Astrocyte (in vitro differentiated cells and primary cell): ENCODE results near the gene AUTS2.

ENCODE experiments used
- EZH2 ChIP-seq: IDR thresholded peaks from 2 replicates; pipeline ENCODE4 v1.6.1; 2012; ENCODE audit warnings: mild to moderate bottlenecking, low read length, inconsistent platforms; ENCODE audit not compliant: insufficient read depth
- TF ChIP-seq, protein P1 (sequence below): IDR thresholded peaks from 2 replicates; pipeline ENCODE4 v1.5.1; 2011; ENCODE audit warnings: low read depth, mild to moderate bottlenecking, inconsistent platforms, low read length, moderate library complexity; ENCODE audit not compliant: insufficient read depth

DNA sequence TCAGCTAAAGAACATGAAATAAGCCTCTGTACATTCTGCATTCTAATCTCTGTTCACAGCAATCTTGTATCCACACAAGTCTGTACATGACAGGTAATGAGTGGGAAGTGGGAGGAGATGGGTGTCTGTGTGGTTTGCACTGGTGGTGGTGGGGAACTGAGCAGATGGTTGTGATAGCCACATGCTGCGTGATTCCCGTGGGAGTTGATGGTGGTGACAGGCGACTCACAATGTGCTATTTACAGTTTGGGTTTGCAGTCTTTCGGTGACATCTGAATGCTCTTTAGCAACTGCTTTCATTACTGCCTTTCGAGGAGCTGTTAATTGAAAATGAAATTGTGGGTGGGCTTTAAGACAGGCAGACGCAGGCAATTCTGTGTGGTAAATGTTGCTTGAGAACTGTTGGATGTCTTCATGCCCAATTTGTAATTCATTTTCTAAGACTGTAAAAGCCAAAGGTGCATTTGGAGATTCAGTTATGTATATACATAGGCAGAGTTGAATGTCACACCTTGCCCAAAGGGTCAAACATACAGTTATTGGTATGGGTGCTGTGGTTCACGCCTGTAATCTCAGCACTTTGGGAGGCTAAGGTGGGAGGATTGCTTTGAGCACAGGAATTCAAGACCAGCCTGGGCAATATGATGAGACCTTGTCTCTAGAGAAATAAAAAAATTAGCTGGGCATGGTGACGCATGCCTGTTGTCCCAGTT is 308.2 kb downstream of the AUTS2 start:
- TF ChIP-seq, protein P1, sequence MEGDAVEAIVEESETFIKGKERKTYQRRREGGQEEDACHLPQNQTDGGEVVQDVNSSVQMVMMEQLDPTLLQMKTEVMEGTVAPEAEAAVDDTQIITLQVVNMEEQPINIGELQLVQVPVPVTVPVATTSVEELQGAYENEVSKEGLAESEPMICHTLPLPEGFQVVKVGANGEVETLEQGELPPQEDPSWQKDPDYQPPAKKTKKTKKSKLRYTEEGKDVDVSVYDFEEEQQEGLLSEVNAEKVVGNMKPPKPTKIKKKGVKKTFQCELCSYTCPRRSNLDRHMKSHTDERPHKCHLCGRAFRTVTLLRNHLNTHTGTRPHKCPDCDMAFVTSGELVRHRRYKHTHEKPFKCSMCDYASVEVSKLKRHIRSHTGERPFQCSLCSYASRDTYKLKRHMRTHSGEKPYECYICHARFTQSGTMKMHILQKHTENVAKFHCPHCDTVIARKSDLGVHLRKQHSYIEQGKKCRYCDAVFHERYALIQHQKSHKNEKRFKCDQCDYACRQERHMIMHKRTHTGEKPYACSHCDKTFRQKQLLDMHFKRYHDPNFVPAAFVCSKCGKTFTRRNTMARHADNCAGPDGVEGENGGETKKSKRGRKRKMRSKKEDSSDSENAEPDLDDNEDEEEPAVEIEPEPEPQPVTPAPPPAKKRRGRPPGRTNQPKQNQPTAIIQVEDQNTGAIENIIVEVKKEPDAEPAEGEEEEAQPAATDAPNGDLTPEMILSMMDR = no peak
- no peak for TF ChIP-seq EZH2
